ENCODE results near the gene TCF25.
A peak's percentile ranks its signal among the peaks of the same experiment; 100 is the strongest.

The TCF25 gene

DNA sequence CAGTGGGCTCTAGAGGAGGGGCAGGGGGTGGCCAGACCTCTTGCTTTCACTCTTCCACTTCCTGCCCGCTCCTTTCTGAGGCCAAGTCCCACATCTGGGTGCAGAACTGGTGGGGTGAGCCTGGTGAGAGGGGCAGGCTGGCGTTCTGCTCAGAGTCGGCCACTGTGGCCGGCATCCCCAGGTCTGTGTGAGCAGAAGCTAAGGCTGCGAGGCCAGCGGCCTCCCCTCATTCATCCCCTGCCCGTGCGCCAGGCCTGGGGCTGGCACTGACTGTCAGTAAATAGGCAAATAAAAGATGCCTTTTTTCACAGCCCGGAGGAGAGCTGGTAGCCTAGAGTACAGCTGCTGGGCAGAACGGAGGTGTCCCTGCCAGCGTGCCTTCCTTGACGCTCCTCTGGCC is 76.4 kb downstream of the TCF25 start:
- DNase-seq: no peak

DNA sequence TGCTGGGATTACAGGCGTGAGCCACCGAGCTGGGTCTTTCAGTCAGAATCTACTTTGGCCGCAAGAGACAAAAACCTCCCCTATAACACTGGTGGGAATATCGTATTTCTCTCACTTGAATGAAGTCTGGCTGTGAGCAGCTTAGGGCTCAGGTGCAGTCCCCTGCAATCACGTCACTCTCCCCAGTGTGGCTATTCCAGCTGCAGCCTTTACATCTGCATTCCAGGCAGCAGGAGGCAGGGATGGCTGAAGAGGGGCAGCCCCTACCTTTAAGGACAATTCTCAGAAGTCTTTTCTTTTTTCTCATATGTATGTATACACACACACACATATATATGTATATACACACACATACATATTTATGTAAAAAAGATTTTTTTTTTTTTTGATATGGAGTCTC is 78.1 kb downstream of the TCF25 start:
- no peak for DNase-seq

DNA sequence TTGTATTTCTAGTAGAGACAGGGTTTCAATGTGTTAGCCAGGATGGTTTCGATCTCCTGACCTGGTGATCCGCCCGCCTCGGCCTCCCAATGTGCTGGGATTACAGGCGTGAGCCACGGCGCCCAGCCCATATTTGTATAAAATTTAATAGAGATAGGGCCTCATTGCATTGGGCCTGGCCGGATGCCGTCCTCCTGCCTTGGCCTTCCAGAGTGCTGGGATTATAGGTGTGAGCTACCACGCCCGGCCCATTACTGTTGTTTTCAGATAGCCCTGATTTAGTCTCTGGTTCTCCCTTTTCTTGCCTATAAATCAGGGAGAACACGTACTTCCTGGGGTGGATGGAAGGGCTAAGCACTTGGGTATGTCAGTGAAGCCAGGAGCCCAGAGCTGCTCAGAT is 78.7 kb downstream of the TCF25 start:
- DNase-seq: no peak

DNA sequence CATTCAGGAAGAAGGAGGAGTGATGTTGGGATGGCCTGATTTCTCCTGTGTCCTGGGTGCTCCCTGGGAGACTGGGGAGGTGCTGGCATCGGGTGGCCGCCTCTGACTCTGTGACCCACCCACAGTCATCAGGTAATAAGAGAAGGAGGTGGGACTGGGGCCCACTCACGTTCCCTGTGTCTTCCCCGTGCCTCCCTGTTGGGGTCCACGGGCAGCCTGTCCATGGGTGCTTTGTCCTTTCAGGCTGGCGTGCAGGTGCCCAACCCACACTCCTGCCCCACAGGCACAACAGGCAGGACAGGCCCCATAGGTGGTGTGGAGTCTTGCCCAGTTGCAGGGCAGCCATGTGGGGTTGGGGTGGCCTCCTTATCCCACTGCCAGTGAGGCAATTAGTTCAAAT is 79.2 kb downstream of the TCF25 start:
- DNase-seq: no peak

DNA sequence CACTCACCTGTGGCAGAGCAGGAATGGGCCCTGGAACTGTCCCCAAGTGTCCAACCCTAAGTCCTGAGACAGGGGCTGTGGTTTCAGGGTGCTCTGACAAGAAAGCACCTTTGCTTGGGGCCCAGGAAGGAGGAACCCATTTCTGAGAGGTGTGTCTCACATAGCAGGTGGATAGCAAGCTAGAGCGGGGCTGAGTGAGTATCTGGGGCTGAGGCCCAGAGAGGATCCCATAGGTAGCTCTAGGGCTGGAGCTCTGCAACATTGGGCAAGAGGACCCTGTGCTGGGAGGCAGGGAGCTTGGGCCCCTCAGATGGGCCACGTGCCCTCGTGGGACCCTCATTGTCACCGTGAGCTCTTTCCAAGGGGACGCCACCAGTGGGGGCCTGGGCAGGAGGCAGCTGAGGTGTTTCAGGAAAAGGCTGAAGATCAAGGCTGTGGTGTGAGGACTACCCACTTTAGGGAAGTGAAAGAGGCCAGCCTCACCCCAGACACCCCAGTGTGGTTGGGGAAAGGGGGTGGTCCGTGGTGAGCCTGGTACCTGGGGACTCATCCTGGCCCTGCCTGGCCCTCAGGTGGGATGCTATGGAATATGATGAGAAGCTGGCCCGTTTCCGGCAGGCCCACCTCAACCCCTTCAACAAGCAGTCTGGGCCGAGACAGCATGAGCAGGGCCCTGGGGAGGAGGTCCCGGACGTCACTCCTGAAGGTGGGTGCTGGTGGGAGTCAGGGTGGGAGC is 80.4 kb downstream of the TCF25 start:
- DNase-seq: peak in 1 of 2 donors; percentile 38

DNA sequence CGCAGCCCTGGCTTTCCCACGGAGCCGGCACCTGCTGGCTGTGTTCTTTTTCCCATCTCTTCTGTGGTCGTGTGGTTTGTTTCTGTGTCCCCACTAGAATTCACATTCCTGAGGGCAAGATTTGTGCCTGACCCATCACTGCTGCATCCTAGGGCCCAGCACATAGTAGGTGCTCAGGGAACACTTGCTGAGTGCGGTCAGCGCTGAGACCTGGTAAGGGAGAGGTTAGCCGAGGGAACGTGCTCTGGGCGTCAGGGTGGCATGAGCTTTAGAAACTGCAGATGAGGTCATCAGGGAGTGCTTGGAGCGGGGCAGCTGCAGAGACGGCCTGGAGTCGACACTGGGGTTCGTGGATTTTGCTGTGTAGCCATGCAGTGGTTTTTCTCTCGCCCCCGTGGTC is 81.1 kb downstream of the TCF25 start:
- no peak for DNase-seq

DNA sequence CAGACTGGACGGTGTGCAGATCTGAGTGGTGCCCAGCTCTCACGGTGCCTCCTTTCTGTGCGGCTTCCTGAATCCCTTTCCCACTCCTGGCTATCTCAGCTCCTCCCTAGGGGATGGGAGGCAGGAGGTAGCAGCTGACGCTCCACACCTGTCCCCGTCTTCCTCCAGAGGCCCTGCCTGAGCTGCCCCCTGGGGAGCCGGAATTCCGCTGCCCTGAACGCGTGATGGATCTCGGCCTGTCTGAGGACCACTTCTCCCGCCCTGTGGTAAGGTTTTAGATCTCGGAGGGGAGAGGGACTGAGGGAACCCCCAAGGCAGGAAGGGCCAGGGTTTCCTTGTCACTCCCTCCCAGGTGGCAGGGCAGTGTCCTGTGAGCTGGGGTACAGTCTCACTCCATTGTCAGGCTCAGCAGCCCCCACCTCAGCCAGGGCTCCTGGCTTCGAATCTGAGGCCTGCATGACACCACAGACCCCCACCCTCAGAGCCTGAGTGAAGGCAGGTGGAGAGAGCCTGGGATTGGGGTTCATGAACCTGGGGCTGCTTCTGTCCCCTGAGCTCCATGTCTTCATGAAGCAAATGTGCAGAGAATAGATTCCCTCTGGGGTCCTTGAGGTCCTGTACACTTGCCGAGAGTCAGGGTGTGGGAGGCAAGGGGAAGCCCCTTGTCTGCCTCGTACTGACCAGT is 81.8 kb downstream of the TCF25 start:
- DNase-seq: no peak

DNA sequence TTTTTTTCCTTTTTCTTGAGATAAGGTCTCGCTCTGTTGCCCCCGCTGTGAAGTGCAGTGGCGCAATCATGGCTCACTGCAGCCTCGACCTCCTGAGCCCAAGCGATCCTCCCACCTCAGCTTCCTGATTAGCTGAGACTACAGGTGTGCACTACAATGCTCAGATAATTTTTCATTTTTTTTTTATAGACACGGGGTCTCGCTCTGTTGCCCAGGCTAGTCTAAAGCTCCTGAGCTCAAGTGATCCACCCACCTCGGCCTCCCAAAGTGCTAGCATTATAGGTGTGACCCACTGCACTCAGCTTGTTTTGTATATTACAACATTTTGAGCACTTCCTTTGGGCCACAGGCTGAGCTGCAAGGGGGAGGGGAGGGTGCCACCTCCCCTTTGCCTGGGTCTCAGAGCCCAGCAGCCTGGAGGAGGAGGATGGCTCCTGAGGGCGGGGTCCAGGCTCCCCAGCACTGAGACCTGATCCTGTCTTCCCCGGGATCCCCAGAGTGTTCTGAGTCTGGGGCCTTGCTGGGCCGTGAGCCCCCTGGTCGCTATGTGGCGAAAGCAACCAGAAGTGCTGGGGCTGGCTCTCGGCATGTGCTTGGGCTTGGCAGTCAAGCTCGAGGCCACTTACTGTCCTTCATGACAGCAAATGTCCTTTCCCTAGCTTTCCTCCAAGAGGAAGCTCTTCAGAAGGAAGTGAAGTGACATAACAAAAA is 83.3 kb downstream of the TCF25 start:
- DNase-seq: no peak

DNA sequence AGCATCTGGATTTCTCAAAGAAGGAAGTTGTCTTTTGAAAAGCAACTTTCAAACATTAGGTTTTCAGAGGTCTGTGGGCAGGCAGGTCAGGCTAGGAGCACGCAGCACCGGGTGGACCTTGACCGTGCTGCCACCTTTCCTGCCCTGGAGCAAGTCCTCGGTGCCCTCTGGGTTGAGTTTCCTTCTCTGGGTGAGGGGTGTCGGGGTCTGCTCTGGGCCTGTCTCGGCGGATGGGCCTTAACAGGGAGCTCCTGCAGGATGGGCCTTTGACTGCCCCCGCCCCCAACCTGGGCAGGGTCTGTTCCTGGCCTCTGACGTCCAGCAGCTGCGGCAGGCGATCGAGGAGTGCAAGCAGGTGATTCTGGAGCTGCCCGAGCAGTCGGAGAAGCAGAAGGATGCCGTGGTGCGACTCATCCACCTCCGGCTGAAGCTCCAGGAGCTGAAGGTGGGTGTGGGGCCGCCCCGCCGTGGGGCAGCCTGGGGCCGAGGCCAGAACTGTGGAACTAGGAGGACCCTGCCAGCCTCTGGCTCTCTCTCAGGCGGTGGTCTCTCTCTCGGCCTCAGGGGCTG is 83.9 kb downstream of the TCF25 start:
- no peak for DNase-seq

DNA sequence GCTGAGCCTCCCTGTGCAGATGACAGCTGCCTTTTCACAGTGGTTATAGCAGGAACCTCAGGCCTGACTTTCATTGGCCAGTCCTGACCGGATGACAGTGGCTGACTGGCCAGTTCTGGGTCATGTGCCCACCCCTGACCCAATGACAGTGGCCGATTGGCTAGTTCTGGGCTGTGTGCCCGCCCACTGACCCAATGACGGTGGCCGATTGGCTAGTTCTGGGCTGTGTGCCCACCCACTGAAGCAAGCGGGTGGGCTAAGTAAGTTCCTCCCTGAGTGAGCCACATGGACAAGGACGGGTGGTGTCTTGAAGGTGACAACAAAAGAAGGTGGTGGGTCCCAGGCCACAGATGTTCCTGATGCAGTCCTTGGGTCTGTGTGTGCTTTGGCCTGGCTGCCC is 84.7 kb downstream of the TCF25 start:
- DNase-seq: peak; percentile 8 to 56

DNA sequence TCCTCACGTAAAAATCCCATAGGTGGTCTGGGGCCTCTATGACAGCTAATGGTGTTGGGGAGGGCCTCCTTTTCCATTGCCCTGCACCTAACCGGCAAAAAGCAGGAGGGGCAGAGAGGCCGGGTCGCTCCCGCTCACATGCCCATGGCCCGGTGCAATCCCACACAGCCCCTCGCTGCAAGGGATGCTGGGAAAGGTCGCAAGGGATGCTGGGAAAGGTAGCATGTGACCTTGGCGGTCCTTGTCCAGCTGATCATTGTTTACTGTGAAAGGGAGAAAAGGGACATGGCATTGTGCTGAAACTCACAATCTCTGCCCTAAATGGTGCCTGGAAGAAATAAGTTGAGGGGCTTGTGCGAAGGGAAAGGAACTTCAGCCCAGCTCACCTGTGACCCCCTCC is 85.2 kb downstream of the TCF25 start:
- no peak for DNase-seq

DNA sequence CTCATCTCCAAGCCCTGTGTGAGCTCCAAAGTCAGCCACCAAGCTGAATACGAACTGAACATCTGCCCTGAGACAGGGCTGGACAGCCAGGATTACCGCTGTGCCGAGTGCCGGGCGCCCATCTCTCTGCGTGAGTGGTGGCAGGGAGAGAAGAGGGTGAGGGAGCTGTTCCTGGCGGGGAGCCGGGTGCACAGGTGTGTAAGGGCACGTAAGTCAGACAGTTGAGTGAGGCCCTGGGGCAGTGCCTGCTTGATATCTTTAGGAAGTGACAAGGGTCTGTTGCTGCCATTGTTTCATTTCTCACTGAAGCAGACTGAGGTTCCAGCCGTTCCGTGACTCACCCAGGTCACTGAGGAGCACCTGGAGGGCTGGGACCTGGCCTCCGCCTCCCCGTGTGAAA is 87.6 kb downstream of the TCF25 start:
- DNase-seq: no peak

Data from CD4-positive, alpha-beta T cell treated with Interleukin-4 for 1 hour (primary cell).